OCI-M1 (cell line): Measurements from ENCODE around the gene ZCCHC12.
"Not testable (repeated sequence)": the region's sequence is repeated elsewhere in the genome, so short reads cannot be mapped to it uniquely, and the experiment has no call there.

Experiments
- DNase-seq: peaks from one replicate; lab custom pipeline; 2025; lab: John Stamatoyannopoulos, UW

ZCCHC12 gene

DNA sequence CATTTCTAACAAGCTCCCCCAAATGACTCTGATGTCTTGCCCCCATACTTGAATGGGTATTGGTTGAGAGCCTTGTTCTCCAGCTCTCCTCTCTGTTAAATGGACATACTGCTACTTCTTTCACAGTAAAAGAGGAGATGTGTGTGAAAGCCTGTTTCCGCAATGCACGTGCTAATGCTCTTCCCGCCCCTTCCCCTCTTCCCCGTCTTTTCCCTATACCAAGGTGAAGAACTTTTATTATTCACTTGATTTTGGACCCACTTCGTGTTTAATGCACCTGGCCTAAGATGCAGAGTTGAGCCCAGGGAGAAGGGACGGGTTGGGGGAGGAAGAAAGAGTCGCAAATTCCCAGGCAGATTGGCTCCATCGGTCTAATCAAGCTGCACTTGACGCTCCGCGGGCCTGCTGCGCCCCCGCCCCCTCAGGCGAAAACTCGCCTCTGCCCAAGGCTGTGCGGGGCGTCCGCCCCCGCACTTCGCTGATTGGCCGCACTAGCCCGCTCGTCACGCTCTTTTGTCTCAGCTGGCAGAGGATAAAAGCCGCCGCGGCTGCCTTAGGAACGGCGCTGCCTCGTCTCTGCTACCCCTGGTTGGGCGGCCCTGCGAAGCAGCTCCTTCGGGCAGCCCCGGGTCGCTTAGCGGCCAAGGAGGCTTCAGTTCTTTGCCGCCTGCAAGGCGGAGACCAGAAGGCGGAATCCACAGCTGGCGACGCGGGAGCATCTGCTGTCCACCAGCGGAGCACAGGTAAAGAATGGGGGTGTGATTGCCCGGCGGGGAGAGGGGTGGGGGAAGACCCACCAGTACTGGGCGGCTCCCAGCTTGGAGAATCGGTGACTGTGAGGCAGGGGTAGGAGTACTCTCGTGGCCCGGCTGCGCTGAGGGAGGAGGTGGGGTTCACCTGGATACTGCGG is at the start of gene ZCCHC12:
Gene ZCCHC12 (plus strand): TSS at position 562 of the 910 bp plus-strand sequence. CDS start 1,421 bp downstream, outside the sequence.
- peak; percentile 57 for DNase-seq

DNA sequence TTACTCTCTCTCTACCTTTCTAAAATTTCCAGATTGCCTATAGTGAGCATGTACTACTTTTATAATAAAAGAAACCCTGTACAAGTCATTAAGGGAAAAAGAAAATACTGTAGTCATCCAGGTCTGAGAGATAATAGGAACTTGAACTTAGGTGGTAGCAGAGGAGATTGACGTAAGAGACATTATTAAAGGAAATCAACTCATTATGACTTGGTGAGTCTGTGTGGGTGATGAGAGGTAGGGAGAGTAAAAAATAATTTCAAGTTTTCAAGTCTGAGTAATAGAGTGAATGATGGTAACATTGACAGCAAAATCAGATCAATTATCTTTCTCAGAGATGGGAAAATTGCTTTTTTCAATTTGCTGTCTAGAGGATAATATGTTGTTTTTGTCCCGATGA is 44.0 kb upstream of the ZCCHC12 start:
- no peak for DNase-seq

DNA sequence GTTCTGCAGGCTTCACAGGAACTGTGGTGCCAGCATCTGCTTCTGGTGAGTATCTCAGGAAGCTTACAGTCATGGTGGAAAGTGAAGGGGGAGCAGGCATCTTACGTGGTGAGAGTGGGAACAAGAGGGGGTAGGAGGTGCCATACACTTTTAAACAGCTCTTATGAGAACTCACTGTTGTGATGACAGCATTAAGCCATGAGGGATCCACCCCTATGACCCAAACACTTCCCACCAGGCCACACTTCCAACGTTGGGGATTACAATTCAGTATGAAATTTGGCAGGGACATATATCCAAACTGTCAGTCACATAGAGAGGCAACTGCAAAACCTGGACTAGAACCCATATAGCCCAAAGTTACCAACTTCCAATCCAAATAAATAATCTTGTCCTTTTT is 43.1 kb upstream of the ZCCHC12 start:
- no peak for DNase-seq

DNA sequence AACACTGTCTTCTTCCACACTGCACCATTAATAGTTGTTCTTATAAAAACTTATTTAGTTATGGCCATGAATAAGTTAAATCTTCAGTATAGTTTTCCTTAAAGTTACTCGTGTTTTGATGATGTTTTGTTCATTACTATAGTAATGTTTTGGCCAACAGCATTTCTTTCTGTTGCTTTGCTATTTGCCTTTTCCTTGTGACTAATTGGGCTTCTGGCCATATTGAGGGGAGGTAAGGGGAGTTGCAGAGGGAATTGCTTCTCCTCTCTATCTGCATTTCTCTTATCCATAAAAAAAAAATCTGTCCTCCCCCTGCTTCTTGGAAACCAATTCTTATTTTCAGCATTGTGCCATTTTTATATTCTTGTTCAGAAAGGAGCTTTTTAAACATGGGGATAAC is 42.7 kb upstream of the ZCCHC12 start:
- DNase-seq, result no peak

DNA sequence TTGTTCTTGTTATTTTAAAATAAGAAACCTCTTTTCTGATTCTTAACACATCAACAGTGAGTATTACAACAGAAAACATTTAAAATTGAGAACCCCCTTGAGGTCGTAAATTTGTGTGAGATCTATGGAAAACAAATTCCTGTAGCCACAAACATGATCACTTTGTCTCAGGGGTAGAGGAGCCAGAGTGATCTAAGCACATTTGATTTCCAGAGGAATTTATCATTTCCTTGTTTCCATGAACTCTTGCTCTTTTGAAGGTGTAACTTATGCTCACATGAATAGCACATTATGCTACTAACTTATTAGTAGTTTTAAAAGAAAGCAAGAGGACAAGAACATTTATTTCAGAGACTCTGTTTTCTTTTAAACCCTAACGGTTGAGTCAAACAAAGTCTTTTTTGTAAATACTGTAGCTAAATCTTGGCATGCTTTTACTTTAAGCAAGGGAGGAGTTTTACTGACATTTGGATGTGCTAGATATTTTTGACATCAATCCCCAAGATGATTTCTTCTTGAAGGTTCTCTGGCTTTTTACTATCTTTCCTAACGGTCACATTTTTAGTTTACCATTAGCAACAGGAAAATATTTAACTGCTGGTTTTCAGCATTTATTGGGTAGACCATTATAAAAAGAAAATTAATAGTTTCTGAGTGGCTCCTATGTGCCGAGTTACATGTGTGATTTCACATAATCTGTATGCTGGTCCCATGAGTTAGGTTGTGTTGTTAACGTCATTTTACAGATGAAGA is 27.9 kb upstream of the ZCCHC12 start:
- DNase-seq, result no peak

DNA sequence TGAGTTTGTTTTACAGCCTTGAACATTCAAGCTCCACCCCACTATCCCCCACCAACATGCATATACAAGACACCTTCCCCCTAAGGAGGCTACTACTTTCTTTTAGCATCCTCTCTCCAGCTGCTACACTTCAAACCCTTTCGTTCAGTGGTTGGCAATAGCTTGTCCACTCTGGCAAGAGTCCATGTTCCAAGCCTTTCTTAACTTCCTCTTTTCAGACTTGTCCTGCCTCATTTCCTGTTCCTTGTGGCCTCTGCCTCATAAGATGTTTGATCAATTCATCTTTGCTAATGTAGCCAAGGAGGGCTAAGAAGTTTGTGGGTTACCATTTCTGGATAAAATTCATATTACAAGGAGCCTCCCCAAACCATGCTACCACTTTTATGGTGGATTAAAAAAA is 20.8 kb upstream of the ZCCHC12 start:
- peak; percentile 84 for DNase-seq

DNA sequence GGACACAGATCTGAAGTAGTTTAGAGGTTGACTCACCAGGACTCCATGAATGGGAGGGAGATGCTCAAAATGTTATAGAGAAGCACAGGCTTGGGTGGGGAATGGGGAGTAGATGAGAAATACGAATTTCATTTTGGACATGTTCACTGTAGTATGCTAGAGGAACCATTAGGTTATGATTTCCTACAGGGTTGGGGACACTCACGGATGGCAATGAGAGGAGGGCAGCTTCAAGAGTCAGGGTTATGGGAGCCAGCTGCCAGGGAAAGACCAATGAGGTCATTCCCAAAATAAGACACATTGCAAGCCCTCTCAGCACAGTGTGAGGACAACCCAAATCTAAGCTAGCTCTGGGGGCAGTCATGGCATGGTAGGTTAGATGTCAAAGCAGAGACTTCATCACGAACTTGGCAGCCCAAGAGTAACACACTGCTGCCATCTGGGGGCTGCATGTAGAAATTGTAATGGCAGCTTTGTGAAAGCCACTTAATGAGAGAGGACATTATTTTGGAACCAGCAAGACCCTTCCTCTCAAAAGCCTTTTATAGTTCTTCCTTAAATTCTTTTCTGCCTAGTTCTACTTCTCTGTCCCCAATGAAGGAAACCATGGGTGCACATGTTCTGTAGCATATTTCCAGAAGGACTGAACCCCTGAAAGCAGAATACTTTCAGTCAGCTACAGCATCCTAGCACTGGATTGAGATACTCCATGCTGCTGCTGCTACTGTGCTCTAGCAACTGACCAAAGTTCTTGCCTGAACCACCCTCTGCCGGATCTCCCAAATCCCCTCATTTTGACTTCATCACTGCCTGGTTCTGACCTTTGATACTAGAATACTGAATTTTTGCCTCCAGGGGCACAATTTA is 16.2 kb upstream of the ZCCHC12 start:
- DNase-seq, result peak; percentile 65

DNA sequence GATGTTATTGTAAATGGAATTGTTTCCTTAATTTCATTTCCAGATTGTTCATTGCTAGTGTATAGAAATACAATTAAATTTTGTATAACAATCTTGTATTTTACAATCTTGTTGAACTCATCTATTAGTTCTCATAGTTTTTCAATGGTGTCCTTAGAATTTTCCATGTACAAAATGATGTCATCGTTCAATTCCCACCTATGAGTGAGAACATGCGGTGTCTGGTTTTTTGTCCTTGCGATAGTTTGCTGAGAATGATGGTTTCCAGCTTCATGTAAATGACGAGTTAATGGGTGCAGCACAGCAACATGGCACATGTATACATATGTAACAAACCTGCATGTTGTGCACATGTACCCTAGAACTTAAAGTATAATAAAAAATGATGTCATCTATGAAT is 6.4 kb upstream of the ZCCHC12 start:
- not testable (repeated sequence) for DNase-seq

DNA sequence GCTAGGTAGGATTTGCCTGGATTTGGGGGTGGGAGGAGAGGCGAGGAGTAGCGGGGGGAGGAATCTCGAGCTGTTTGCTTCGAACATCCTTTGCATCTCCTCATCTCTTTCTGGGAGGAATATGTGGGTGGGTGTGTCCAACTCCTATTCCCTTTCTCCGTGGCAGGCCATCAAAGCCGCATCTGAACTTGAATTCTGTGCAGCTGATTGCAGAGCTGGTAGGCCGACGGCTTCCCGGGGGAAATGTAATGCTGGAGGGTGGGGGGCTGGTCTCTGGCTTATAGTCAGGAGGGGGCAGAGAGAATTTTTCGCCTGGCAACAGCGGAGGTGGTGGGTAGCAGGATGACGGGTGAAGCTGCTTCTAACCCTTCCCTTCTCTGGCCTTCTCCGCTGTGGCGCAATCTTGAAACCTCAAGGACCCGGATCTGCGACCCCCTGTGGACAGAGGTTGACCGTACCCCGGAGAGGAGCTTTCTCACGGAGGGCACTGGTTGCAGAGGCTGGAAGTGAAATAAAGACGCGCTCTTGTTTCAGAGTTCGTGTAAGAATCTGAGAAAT is 628 bp downstream of the ZCCHC12 start:
- DNase-seq, result peak; percentile 2

DNA sequence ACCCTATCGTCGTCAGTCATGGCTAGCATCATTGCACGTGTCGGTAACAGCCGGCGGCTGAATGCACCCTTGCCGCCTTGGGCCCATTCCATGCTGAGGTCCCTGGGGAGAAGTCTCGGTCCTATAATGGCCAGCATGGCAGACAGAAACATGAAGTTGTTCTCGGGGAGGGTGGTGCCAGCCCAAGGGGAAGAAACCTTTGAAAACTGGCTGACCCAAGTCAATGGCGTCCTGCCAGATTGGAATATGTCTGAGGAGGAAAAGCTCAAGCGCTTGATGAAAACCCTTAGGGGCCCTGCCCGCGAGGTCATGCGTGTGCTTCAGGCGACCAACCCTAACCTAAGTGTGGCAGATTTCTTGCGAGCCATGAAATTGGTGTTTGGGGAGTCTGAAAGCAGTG is 1.6 kb downstream of the ZCCHC12 start:
- no peak for DNase-seq

DNA sequence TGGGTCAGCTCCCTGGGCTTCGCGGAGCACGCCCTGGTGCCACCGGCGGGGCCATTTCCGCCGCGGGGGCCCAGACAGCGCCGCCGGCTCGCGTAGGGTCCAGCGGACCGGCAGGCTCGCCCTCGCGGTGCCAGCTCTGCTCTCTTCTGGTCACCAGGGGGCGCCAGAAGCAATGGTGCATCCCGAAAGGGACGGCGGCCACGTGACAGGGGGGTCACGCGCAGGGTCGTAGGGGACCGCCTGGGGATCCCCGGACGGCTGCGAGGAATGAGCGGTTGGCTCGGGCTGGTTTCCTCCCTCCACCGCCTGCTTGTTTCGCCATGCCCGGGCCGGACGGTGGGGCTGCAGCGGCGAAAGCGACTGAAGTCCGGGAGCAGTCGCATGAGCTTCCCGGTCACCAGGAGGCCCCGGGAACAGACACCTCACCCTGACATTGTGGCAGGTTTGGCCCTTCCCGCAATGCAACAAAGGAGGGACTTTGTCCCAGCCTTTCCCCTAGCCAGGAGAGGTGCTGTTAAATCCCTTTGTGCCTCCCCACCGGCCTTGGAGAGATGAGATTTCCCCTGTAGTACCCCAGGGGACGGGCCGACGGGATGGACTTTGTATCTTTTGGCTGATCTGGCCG is 15.8 kb downstream of the ZCCHC12 start:
- peak; percentile 36 for DNase-seq

DNA sequence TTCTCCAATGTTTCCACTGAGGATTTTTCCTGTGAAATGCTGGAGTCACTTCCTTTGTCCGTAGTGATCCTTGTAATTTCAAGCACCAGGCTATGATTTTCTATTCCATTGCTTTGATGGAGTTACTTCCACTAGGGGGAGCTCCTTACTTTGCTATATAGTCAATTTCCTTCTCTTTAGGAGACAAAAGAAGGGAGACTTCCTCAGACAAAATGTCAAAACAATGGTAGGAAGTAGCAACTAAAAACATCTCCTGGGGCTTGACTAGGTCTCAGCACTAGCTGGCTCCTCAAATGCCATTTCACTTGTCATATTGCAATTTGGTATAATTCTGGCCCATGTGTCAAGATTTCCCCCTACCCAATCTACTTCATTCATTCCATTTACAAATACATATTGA is 24.1 kb downstream of the ZCCHC12 start:
- DNase-seq, result peak; percentile 77

DNA sequence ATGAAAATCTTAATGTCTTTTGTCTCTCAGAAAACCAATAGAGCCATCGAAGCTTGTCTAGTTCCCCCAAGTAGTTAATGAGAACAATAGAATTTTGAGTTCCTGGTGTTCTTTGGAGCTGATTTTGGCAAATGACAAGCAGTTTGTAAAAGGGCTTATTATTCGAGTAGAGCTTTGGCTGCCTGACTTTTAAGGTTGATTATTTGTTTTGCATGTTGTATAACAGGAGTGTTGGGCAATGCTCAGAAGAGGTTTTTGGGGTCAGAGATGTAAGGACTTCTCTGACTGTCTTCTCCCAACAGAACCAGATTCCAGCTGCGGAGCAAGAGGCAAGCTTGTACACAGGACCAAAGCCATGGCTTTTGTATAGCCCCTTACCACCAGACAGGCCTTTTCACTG is 30.0 kb downstream of the ZCCHC12 start:
- no peak for DNase-seq

DNA sequence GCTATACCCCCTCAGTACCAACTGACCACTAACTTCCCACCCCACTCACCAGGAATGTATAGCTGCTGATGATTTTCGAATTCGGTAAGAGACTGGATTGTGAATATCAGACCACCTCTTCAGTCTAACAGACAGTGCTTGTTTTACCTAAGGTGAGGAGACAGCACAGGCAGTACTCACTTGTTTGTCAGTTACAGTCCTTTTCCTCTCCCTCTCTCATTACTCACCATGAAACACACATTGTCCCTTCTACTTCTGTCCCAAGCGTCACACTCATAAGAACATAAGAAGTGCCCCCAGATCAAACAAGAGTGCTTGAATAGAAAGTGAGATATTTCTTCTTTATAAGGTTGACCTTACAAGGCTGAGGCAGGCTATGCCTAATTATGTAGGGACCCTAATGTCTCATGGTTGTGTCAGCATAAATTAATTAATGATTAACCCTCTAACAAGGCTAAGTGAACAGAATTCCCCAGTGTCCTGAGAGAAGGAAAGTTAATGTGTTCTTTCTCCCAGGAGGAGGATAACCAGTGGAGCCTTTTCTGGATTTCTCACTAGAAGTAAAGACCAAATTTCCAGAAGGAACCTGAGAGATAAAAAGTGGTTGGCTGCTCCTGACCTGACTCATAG is 32.2 kb downstream of the ZCCHC12 start:
- DNase-seq, result no peak

DNA sequence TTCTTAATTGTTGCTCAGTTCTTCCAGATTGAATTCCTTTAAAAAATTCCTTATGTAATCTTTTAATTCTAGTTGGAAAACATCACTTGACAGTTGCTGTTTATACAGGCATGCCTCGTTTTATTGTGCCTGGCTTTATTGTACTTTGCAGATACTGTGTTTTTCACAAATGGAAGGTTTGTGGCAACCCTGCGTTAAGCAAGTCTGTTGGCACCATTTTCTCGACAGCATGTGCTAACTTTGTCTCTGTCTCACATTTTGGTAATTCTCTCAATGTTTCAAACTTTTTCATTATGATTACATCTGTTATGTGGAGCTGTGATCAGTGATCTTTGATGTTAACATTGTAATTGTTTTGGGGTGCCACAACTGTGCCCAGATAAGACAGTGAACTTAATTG is 33.4 kb downstream of the ZCCHC12 start:
- no peak for DNase-seq

DNA sequence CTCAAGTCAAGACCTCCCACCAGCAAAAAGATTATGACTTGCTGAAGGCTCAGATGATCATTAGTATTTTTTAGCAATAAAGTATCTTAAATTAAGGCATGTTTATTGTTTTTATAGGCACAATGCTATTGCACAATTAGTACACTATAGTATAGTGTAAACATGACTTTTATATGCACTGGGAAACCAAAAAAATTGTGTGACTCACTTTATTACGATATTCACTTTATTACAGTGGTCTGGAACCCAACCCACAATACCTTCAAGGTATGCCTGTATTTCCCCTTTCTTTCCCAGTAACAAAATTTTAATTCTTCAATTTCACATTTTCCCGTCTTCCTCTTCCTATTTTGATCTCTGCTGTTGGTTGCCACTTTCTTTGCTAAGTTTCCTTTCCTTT is 37.7 kb downstream of the ZCCHC12 start:
- DNase-seq, result no peak

DNA sequence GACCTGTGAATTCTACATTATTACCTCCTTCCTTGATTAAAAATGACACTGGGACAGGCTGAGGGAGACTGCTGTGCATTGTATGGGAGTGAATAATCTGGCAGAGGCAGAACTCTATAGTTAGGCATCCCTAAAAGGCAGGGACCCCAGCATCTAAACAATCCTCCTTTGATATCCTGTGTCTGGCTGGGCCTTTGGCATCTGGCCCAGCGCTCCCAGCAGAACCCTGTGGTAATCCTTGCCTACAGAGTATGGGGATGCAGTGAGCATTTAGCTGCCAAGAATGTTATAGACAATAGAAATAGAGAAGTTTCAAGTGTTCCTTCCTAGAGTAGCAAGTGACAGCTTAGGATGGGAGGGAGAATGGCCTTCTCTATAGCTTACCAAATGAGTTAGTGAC is 38.5 kb downstream of the ZCCHC12 start:
- no peak for DNase-seq

DNA sequence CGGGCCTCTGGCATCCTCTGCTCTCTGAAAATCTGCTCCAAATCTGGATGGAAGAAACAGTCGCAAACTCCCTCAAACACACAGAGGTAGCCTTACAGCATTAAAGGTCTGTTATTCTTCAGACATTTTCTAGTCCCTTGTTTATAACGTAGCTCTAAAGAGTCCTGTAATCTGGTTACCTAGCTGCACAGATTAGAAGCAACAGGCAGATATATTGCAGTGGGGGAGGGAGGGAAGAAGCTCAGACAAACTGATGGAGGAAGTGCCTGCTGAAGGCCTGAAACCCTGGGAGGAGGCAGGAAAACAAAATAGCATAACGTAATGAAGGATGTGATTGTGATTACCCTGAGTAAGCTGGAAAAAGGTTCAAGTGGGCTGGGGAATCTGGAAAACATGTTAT is 39.4 kb downstream of the ZCCHC12 start:
- no peak for DNase-seq

DNA sequence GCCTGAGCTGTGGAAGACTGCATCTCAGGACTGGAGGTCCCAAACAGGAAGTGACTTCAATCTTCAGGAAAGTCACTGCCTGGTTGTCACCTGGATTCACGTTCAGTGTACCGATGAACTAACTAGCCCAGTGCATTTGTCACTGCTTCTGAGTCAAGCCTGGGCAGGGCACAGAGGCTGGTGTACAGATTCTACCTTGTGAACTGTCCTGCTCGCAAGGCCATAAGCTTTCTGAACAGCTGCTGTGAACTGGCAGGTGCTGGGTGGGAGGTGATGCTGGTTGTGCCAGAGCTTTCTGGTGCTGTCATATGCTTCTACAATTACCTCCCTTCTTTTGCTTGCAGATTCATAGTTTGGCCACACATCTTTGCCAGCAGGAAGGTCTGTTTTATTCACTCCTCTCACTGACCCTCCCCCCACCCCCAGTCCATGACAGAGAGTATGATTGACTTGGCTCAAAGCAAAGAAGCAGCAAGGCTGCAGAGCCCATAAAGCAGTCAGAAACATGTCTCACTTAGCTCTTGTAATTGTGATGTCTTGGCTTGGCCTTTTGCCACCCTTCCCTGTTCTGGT is 40.5 kb downstream of the ZCCHC12 start:
- no peak for DNase-seq

DNA sequence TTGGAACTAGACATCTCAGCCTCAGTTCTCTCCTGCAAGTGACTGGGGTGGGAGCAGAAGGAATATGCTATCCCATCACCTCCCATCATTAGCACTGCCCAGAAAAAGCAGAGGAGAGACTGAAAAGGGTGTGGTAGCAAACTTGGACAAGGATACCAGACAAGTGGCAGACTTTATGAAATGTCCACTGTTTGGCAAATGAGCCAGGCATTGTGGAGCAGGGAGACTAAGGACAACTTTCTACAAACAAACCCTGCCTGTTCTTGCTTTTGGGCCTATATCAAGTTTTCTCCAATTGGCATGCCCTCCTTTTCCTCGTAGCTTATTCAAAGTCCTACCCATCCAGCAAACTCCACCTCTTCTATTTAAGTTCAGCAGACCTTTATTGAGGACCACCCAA is 41.6 kb downstream of the ZCCHC12 start:
- no peak for DNase-seq

DNA sequence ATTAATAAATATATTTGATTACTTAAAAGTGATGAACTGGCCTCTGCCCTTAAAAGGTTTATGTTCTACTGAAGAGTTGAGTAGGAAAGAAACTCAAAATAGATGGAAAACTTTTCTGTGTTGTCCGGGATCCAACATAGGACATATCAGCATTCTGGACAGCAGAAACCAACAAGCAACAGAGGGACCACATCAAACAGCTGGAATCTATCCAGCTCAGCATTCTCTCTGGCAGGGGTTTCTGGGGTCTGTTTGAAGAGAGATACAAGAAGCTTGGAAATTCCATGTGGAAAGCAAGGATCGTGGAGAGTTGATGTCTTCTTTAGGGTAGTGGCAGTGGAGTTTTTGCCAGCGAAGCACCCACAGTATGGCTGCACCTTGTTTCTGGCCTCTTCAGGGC is 43.6 kb downstream of the ZCCHC12 start:
- DNase-seq, result no peak
